Type B pancreatic cell (in vitro differentiated cells): ENCODE results near the gene GNA14. TPM values are rescaled to one million over a fixed set of nuclear protein-coding genes. Genes with fewer than 3 reads are reported as not detected.

Source experiments
- DNase-seq: peaks from one replicate; pipeline ENCODE4 v3.0.0; 2021; ENCODE audit warnings: mixed read lengths; ENCODE audit not compliant: unreplicated experiment; ENCODE audit errors: extremely low spot score
- H3K27ac Mint-ChIP-seq: 2 replicates; pipeline ENCODE4 v1.8.0; 2021; ENCODE audit warnings: mild to moderate bottlenecking, mixed read lengths
- H3K27me3 Mint-ChIP-seq: 2 replicates; pipeline ENCODE4 v1.8.0; 2021; ENCODE audit warnings: mixed read lengths
- H3K36me3 Mint-ChIP-seq: 2 replicates; pipeline ENCODE4 v1.8.0; 2021; ENCODE audit warnings: mixed read lengths
- H3K4me1 Mint-ChIP-seq: one replicate; pipeline ENCODE4 v1.8.0; 2021; ENCODE audit warnings: mixed read lengths; ENCODE audit not compliant: unreplicated experiment
- H3K4me3 Mint-ChIP-seq: 2 replicates; pipeline ENCODE4 v1.8.0; 2021; ENCODE audit warnings: mild to moderate bottlenecking, mixed read lengths
- H3K9me3 Mint-ChIP-seq: 2 replicates; pipeline ENCODE4 v1.8.0; 2021; ENCODE audit warnings: mixed read lengths
- total RNA-seq: library from RNA; stranded (reverse); gene quantifications from 2 replicates; pipeline ENCODE4 v1.2.1, GENCODE V29; 2021; ENCODE audit warnings: low replicate concordance
- TF ChIP-seq, protein P1 (sequence below): fragments of 200-600 bp; sonication (generic); conservative IDR thresholded peaks from 2 replicates; pipeline ENCODE4 v1.5.0; 2021; ENCODE audit warnings: antibody characterized with exemption, mild to moderate bottlenecking

GNA14 gene
- total RNA-seq, 1 donor from 2014 or later, result not detected

DNA sequence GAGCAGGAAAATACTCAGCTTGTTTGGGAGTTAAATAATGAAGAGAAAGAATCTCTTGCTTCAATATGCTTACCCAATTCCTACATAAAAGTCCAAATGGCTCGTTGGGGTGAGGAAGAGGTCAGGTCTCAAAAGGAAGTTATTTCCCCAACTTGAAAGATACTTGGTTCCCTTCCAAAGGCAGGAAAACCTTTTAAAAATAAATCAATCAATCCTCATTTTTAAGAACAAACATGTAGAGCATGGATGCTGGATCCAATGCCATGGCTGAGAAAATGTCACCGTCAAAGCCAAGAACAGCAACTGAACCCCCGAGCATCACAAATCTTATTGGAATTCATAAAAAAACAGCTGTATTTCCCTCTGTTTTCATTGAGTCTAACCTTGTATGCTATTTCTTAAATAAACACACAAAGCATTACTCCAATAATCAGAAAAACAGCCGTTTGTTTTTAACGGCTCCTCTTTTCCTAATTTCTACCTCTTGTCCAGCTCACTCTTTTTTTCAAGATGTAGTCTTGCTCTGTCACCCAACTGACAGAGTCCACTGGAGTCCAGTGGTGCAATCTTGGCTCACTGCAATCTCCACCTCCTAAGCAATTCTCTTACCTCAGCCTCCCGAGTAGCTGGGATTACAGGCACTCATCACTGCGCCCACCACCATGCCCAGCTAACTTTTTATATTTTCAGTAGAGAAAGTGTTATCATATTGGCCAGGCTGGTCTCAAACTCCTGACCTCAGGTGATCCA, 140.7 kb downstream of the GNA14 start:
- no peak for DNase-seq
- H3K9me3 Mint-ChIP-seq, result no peaks in the 10 kb centered on the region
- H3K27me3 Mint-ChIP-seq, result no peaks in the 10 kb centered on the region
- H3K4me3 Mint-ChIP-seq, result no peak overlapping the region
- H3K4me1 Mint-ChIP-seq, result peaks cover 13% of the 10 kb centered on the region
- H3K27ac Mint-ChIP-seq, result no peak overlapping the region
- TF ChIP-seq, protein P1, sequence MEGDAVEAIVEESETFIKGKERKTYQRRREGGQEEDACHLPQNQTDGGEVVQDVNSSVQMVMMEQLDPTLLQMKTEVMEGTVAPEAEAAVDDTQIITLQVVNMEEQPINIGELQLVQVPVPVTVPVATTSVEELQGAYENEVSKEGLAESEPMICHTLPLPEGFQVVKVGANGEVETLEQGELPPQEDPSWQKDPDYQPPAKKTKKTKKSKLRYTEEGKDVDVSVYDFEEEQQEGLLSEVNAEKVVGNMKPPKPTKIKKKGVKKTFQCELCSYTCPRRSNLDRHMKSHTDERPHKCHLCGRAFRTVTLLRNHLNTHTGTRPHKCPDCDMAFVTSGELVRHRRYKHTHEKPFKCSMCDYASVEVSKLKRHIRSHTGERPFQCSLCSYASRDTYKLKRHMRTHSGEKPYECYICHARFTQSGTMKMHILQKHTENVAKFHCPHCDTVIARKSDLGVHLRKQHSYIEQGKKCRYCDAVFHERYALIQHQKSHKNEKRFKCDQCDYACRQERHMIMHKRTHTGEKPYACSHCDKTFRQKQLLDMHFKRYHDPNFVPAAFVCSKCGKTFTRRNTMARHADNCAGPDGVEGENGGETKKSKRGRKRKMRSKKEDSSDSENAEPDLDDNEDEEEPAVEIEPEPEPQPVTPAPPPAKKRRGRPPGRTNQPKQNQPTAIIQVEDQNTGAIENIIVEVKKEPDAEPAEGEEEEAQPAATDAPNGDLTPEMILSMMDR, result no peak
- H3K36me3 Mint-ChIP-seq, result no peaks in the 10 kb centered on the region

DNA sequence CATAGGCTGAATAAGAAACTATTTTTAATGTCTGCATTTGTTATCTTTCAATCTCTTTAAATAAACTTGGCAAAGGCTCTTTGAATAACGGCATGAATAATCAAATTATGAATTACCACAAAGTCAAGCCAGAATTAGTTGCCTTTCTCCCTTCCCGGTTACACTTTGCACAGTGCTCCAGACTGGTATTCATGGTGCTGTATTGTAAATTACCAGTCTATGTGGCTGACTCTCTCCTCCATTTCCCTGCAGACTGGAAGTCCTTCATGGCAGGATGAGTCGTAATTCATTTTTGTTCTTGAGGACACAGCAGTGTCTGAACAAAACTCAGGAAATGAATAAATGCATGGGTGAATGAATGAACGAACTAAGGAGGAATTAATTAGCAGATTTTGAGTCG, 142.9 kb downstream of the GNA14 start:
- Mint-ChIP-seq H3K27me3 (no peaks in the 10 kb centered on the region), H3K4me3 (no peak overlapping the region), H3K36me3 (no peaks in the 10 kb centered on the region), H3K4me1 (peaks cover 7% of the 10 kb centered on the region), H3K9me3 (no peaks in the 10 kb centered on the region), H3K27ac (no peak overlapping the region)
- DNase-seq, result no peak
- TF ChIP-seq, protein P1, result no peak

DNA sequence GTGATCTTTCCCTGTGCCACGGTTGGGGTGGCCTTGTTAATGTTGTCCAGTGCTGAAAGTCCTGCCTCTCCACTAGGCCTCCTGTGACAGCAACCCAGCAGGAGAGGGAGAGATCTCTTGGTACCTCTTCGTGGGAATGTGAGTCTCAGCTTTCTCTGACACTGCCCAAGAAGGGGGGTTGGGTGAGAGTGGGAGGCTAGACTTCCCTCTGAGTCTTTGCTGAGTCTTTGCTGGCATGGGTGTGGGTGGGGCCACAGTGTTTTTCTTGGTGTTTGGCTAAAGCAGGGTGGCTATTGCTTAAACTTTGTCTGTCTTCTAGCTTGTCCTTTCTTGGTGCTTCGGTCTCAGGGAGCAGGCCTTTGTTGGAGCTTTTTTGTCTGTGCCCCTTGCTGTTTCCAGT, 145.6 kb downstream of the GNA14 start:
- Mint-ChIP-seq H3K27ac (no peak overlapping the region), H3K36me3 (no peaks in the 10 kb centered on the region), H3K27me3 (no peaks in the 10 kb centered on the region), H3K9me3 (no peaks in the 10 kb centered on the region), H3K4me1 (peaks cover 7% of the 10 kb centered on the region), H3K4me3 (no peak overlapping the region)
- DNase-seq, result no peak
- TF ChIP-seq, protein P1, result no peak

DNA sequence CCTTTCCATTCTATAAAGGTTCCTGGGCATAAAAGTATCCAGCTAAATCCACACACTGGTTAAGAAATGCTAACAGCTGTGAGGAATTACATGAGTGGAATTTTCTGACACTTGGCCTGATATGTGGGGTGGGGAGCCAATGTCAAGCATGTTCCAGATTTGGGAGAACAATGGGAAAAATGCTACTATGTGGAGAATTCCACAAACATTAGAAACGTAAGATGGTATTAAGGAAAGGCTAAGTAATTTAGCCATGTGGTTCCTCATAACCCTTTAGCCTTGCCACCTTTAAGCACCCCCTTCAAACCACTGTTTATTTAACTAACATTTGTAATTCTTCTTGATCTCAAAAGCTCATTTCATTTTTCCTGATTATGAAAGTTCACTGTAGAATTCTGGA, 149.2 kb downstream of the GNA14 start:
- DNase-seq, result no peak
- Mint-ChIP-seq H3K27ac (no peak overlapping the region), H3K27me3 (no peaks in the 10 kb centered on the region), H3K4me1 (peaks cover 9% of the 10 kb centered on the region), H3K4me3 (no peak overlapping the region), H3K9me3 (no peaks in the 10 kb centered on the region), H3K36me3 (no peaks in the 10 kb centered on the region)
- TF ChIP-seq, protein P1, result no peak

DNA sequence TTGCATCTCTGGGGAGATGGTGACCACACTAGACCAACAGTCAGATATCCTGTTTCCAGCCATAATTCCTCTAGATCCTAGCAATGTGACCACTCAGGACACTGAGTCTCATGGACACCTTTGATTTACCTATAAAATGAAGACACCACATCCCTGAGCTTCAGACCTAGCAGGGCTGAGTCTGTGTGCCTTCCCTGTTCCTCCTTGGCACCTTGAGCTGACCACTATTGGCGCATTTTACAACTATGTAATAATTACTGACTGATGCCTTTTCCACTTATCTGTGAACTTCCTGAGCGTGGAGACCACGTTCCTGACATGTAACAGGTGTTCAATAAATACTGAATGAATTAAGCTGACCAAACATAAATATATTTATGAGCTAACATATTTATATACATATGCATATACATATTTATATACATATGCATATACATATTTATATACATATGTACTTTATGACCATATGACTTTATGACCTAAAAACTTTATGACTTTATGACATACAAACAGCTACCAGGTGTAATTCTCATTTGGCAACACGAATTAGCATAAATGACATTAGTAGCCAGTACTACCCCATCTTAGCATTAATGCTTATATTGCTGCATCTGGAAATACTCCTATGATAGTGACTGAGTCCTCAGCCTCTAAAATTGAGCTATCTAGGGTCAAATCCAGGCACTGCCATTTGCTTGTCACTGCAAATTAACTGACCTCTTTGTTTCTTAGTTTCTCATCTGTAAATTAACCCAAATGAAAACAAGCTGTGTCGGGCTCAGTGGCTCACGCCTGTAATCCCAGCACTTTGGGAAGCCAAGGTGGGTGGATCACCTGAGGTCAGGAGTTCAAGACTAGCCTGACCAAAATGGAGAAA, 150.6 kb downstream of the GNA14 start:
- TF ChIP-seq, protein P1, result no peak
- Mint-ChIP-seq H3K4me1 (peaks cover 9% of the 10 kb centered on the region), H3K27ac (no peak overlapping the region), H3K36me3 (no peaks in the 10 kb centered on the region), H3K9me3 (no peaks in the 10 kb centered on the region), H3K27me3 (no peaks in the 10 kb centered on the region), H3K4me3 (no peak overlapping the region)
- no peak for DNase-seq
